Stimulated activated CD8-positive, alpha-beta memory T cell treated with anti-CD3 and anti-CD28 coated beads, Interleukin-7, amount 100 ng/mL, for 48 hours (primary cell): ENCODE results near the gene SH3RF3.

Source experiments
- DNase-seq, 2 donors: peaks; one replicate each; pipeline ENCODE4 v3.0.0-alpha.2; 2020; ENCODE audit warnings: low read depth in 1 of 2; ENCODE audit errors: extremely low read depth in 1 of 2

SH3RF3 gene

DNA sequence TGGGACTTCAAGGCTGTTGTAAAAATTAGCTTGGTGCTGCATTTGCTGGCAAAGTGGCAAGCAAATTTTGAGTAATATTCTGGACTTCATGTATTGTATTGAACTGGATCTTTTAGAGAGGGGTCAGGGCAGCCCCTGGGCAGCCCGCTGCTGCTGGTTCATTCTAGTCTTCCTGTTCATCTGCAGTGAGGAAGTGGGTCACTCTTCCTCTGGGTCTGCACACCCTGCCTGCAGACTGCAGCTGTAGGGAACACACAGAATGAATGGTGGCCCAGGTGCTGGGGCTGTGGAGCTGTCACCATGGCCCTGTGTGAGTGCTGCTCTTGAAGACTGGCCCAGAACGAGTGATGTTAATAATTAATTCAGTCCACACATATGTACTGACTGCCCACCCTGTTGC is 9.4 kb downstream of the SH3RF3 start:
- DNase-seq, result no peak

GRCh38 chr2:109139002-109139401 is 10.0 kb downstream of the SH3RF3 start:
- DNase-seq, result no peak

DNA sequence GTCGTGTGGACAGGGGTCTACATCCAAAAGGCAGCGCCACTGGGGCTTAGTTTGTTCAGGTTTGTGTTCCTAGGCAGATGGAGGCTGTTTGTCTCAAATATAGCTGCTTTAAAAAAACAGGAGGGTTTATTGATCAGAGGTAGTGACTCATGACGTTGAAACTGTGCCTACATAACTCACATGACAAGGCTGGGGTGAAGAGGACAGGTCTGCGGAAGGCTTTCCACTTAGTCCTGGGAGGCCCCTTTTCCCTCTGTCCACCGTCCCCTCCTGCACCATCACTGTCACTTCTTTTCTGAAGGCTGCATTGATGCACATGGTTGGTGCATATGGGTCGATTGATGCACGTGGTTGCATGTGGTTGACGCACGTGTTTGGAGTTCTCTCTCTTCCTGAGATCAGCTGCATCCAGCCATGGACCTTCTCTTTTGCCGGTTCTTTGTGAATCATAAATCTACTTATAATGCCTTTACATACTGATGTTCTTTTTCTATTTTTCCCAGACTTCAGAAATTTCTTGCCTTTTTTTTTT is 10.9 kb downstream of the SH3RF3 start:
- DNase-seq, result no peak

DNA sequence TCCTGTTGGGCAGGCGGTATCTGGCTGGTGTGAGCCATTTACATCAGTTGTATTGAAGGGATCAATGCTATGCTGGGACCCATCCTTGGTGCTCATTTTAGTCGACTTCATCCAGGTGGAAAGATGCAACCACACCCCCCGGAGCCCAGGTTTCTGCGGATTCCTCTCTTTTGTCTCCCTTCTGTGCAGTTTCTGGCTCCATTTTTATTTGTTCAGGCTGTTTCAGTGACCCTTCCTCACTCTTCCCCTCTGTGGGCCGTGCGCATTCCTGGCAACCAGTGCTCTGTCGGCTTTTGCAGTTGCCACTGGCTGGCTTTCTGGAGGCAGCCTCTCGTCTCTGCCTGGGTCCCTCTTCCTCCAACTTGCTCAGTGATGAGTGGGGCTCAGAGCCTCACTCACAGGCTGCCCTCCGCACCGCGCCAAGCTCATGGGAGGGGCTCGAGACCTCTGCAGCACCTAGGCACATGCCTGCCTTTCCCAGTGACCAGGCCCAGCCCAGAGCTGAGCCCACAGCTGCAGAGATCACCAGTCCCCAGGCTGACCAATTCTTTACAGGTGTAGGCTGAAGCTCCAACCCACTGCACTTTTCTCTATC is 12.1 kb downstream of the SH3RF3 start:
- DNase-seq, result no peak

- DNase-seq, result no peak
Measured at GRCh38 chr2:109141727-109142283, 12.8 kb downstream of the SH3RF3 start.

- DNase-seq, result no peak
Measured at GRCh38 chr2:109142416-109143210, 13.6 kb downstream of the SH3RF3 start.

DNA sequence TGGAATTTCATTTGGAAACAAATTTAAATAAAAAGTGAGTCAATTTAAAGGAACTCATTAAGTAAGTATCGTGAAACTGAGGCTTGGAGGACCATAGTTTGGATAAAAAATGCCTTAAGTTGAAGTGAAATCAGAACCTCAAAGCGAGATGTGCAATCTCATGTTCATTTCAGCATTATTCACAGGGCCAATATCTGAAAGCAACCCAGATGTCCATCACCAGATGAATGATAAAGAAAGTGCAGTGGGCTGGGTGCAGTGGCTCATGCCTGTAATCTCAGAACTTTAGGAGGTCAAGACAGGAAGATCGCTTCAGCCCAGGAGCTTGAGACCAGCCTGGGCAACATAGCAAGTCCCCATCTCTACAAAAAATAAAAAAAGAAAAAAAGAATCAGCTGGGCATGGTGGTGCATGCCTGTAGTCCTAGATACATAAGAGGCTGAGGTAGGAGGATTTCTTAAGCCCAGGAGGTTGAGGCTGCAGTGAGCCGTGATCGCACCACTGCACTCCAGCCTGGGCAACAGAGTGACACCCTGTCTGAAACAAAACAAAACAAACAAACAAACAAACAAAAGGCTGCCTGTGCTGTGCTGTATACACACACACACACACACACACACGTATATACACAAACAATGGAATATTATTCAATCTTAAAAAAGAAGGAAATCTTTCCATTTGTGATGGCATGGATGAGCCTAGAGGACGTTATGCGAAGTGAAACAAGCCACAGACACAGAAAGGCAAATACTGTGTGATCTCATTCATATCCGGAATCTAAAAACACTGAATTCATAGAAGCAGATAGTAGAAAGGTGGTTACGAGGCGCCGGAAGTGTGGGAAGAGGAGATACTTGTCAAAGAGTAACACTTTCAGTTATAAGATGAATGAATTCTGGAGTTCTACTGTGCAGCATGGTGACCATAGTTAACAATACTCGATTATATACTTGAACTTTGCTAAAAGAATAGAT is 14.5 kb downstream of the SH3RF3 start:
- peak in 1 of 2 donors; percentile 49 for DNase-seq

DNA sequence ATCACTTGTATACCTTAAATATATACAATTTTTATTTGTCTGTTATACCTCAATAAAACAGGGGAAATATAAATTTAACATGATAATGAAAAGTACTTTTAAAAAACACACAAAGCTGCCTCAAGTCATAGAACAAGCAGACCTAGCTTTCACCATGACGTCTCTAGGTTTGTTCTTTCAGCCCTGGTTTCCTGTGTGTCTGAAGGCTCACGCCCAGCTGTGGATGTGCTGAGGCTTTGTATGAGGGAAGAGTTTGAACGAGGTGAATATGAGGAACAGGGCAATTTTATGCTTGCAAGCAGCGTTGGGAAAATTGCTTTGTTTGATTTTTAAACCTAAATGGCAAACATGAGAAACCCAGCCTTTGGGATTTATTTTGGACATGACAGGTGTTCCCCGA is 15.3 kb downstream of the SH3RF3 start:
- no peak for DNase-seq

DNA sequence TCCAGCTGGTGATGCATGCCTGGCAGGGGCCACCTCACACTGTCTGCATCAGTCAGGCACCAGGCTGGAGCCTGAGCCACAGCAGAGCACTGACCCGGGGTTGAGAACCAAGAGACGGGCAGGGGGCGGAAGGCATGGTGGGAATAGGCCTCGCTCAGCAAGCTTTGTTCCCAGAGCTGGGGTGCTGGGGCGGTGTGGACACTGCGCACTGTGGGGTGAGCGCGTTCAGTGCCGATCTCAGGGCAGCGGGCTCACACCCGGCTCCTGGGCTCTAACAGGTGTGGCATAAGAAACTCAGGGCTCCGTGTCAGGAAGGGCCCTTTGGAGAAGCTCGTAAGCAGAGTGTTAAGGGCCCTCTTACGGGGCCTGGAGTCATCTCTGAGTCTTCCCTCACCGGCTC is 15.7 kb downstream of the SH3RF3 start:
- no peak for DNase-seq

DNA sequence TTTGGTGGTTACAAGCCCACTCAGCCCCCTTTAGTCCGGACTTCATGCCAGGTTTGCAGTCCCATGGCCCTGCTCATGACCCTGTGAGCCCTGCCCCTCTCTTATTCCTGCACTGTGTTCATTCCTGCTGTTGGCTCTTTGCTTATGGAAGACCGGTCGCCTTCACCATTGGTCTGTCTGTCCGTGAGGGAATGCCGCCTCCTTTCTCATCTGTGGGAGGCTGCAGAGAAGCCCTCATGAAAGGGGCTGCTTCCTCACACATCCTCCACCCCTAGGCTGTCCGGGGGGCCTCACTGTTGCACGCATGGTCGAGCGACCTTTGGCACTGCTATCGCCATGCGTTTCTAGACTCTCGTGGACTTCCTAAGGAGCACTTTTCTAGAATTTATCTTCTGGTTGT is 16.3 kb downstream of the SH3RF3 start:
- no peak for DNase-seq

DNA sequence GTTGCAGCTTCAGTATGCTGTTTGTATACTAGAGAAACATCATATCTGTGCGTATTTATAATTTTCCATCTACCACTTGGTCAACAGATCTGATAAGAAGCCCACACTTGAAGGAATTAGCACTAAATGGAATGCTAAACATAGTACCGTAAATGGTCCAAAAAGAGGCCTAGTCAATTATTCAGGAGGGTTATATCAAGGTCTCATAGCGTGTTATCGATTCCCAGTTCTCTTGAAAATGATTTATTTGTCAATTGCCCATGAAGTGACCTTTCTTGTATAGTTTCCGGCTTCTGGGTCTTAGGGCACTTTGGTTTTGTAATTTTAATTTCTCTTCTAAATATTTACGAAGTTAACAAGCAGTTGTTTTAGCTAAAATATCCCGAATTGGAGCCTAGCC is 18.4 kb downstream of the SH3RF3 start:
- no peak for DNase-seq

GRCh38 chr2:109148117-109148746 is 19.2 kb downstream of the SH3RF3 start:
- DNase-seq, result no peak

- DNase-seq, result no peak
Measured at GRCh38 chr2:109148991-109149645, 20.1 kb downstream of the SH3RF3 start.

DNA sequence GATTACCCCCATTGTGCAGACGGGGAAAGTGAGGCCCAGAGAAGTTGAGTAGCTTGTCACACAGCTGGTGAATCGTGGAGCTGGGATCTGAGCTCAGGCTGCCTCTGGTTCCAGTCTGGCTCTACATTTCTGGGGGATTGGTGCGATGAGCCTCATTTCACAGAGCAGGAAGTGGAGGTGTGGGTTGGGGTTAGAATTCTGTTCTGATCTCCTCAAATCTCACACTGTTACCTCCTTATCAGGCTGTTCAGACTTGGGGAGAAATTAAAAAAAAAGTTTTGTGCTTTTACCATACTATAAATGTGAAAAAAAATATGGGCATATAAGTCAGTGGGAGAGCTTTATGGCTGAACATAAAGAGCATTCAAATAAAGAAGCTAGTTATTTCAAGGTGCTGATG is 21.6 kb downstream of the SH3RF3 start:
- DNase-seq, result no peak

GRCh38 chr2:109151519-109151918 is 22.5 kb downstream of the SH3RF3 start:
- DNase-seq, result no peak

- no peak for DNase-seq
Measured at GRCh38 chr2:109153005-109153784, 24.2 kb downstream of the SH3RF3 start.

DNA sequence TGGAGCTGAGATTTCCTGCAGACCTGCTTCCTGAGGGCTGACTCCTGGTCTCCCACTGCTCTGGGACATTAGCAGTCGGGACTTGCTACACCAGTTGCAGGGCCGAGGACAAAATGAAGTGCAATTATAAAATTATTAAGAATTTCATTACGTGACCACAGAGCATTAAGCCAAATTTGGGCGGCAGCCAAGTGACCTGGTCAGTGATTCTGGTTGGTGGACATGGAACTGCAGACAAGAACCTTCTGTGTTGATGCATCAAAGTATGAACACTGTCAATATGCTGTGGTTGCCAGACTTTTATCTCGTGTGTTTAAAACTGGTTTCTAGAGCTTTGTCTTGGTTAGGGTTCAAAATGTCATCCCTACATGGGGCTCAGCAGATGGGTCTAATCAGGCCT is 24.8 kb downstream of the SH3RF3 start:
- no peak for DNase-seq

DNA sequence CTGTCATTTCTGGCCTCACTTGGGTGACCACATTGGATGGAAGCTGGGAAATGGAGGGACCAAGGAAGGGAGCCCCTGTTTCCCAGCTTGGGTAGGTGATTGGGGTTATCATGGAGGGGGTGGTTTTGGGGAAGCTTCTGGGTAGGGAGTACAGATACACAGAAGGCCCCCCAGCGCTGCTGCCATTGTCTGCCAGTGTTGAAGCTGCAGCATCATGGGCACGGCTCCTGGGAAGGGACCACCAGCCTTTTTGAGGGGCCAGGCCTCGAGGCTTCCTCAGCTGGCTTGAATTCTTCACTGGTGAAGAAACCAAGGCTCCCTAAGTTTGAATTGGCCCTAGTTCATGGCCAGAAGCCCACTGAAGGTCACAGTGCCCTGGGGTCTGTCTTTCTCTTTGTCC is 25.2 kb downstream of the SH3RF3 start:
- no peak for DNase-seq
